ENCODE data around the gene RAB11FIP4. TPM values are rescaled to one million over a fixed set of nuclear protein-coding genes. Genes with fewer than 3 reads are reported as not detected.

Gene RAB11FIP4
- total RNA-seq, 2 donors from 2014 or later: 0.68 to 3.7 TPM

DNA sequence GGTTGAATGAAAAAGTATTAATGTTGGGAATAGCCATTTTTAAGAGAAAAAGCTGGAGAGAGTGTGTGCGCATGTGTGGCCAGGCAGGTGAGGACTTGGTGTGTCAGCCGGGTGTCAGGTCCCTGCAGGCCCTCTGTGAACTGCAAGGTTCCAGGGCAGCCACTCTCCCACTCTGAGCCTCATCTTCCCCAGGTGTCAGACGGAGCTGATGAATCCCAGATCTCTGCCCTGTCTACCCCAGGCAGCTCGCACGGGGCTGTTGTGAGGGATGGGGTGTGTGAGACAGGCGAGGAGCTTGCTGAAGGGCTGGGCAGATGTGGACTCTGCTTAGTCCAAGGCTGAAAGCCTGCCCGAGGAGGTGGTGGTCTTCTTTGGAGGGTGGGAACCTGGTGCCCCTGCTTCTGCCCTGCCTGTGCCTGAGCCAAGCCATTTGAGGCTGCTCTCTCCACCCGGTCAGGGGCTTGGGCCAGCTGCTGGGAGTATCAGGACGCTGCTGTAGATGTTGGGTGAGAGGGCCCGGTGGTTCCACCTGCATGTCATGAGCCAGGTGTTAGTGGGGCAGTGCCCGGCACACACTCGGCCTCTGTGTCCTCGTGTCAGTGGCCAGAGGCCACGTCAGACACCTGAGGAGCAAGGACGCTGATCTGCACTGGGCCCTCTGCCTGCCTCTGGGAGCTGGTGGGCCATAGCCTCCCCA is 122.4 kb downstream of the RAB11FIP4 start:
- no peak overlapping the region for H3K4me3 ChIP-seq
- DNase-seq (ENCODE audit: low spot score): no peak
- ATAC-seq (ENCODE audit: insufficient number of reproducible peaks, low FRiP score, low read depth): no peak
- no peaks in the 10 kb centered on the region for H3K36me3 ChIP-seq
- H3K27ac ChIP-seq: no peak overlapping the region
- TF ChIP-seq, protein P1, sequence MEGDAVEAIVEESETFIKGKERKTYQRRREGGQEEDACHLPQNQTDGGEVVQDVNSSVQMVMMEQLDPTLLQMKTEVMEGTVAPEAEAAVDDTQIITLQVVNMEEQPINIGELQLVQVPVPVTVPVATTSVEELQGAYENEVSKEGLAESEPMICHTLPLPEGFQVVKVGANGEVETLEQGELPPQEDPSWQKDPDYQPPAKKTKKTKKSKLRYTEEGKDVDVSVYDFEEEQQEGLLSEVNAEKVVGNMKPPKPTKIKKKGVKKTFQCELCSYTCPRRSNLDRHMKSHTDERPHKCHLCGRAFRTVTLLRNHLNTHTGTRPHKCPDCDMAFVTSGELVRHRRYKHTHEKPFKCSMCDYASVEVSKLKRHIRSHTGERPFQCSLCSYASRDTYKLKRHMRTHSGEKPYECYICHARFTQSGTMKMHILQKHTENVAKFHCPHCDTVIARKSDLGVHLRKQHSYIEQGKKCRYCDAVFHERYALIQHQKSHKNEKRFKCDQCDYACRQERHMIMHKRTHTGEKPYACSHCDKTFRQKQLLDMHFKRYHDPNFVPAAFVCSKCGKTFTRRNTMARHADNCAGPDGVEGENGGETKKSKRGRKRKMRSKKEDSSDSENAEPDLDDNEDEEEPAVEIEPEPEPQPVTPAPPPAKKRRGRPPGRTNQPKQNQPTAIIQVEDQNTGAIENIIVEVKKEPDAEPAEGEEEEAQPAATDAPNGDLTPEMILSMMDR (IDR thresholded peaks at IDR 0.05): no peak
- no peaks in the 10 kb centered on the region for H3K27me3 ChIP-seq (replicated peaks; ENCODE audit: insufficient read depth)
- no peaks in the 10 kb centered on the region for H3K9me3 ChIP-seq
- H3K4me1 ChIP-seq (ENCODE audit: control insufficient read depth in 1 of 2, low read depth in 2 of 2): peaks cover 14 to 23% of the 10 kb centered on the region in 2 donors

DNA sequence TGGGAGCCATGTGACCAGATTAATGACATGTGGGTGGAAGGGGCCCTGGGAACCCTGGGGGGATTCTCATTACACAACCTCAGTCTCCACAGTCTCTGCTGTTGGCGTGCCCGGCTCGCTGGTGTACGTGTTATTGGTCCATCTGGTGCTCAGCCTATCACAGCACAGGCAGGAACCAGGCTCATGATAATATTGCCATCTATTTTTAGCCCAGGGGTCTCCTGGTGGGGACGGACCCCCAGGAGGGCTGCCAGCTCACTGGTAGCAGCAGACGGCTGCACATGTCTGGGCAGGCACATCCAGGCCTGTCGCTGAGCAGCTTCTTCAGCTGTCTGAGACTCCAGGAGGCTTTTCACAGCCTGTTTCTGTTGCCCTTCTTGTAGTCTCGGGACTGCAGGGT is 123.8 kb downstream of the RAB11FIP4 start:
- no peaks in the 10 kb centered on the region for H3K36me3 ChIP-seq
- ATAC-seq (ENCODE audit: insufficient number of reproducible peaks, low FRiP score, low read depth) (no peak), DNase-seq (ENCODE audit: low spot score) (no peak)
- H3K4me3 ChIP-seq: no peak overlapping the region
- no peaks in the 10 kb centered on the region for H3K9me3 ChIP-seq
- no peak overlapping the region for H3K27ac ChIP-seq
- peaks cover 4 to 11% of the 10 kb centered on the region in 2 donors for H3K4me1 ChIP-seq (ENCODE audit: control insufficient read depth in 1 of 2, low read depth in 2 of 2)
- no peaks in the 10 kb centered on the region for H3K27me3 ChIP-seq (replicated peaks; ENCODE audit: insufficient read depth)
- TF ChIP-seq, protein P1 (IDR thresholded peaks at IDR 0.05): no peak

DNA sequence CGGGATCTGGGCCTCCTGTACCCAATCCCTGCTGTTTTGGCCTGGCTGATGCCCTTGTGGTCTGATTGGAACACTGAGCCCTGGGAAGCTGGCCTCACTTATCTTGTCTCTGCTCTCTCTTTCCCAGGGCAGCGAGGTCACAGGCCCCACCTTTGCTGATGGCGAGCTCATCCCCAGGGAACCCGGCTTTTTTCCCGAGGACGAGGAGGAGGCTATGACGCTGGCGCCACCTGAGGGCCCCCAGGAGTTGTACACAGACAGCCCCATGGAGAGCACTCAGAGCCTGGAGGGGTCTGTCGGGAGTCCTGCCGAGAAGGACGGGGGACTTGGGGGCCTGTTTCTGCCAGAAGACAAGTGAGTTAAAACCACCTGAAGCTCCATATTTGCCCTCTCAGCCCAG is 126.0 kb downstream of the RAB11FIP4 start:
- Histone ChIP-seq H3K4me1 (ENCODE audit: control insufficient read depth in 1 of 2, low read depth in 2 of 2) (no peaks in the 10 kb centered on the region), H3K36me3 (no peaks in the 10 kb centered on the region), H3K27ac (no peak overlapping the region), H3K27me3 (replicated peaks; ENCODE audit: insufficient read depth) (no peaks in the 10 kb centered on the region), H3K9me3 (no peaks in the 10 kb centered on the region), H3K4me3 (no peak overlapping the region)
- DNase-seq (ENCODE audit: low spot score) (no peak), ATAC-seq (ENCODE audit: insufficient number of reproducible peaks, low FRiP score, low read depth) (no peak)
- TF ChIP-seq, protein P1 (IDR thresholded peaks at IDR 0.05): no peak

DNA sequence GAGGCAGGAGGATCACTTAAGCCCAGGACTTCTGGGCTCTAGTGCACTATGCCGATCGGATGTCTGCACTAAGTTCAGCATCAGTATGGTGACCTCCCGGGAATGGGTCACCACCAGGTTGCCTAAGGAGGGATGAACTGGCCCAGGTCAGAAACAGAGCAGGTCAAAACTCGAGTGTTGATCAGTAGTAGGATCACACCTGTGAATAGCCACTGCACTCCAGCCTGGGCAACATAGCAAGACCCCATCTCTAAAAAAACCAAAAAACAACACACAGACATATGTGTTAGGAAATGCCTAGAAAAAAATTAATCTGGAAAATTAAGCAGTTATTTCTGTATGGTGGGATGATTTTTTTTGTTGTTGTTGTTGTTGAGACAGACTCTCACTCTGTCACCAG is 127.0 kb downstream of the RAB11FIP4 start:
- no peak overlapping the region for H3K27ac ChIP-seq
- ATAC-seq (ENCODE audit: insufficient number of reproducible peaks, low FRiP score, low read depth): no peak
- DNase-seq (ENCODE audit: low spot score): no peak
- H3K27me3 ChIP-seq (replicated peaks; ENCODE audit: insufficient read depth): no peaks in the 10 kb centered on the region
- no peaks in the 10 kb centered on the region for H3K4me1 ChIP-seq (ENCODE audit: control insufficient read depth in 1 of 2, low read depth in 2 of 2)
- TF ChIP-seq, protein P1 (IDR thresholded peaks at IDR 0.05): no peak
- H3K36me3 ChIP-seq: no peaks in the 10 kb centered on the region
- no peak overlapping the region for H3K4me3 ChIP-seq
- no peaks in the 10 kb centered on the region for H3K9me3 ChIP-seq

DNA sequence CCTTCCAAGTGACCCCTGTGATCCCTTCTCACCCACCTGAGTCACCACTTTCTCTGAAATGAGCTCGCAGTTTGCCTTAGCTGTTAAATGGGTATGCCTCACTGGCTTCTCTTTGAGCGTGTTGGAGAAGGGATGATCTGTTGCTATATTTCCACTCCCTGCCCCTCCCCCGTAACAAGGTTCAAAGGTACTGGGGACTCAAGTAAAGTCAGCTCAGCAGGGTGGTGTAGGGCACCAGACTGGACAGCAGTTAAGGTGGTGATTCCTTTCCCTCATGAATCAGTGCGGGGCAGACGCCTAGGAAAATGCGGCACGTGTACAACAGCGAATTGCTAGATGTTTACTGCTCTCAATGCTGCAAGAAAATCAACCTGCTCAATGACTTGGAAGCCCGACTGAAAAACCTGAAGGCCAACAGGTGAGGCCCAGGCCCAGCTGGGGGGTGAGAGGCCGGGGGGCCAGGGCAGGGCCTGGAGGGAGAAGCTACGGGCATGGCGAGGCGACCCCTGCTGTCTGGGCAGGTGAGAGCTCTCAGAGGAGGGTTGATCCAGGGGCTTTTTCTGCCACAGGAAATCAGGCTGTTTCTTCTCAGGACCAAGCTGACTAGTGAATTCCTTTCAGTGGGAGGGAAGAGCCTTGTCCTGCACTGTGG is 130.3 kb downstream of the RAB11FIP4 start:
- H3K27ac ChIP-seq: no peak overlapping the region
- ATAC-seq (ENCODE audit: insufficient number of reproducible peaks, low FRiP score, low read depth): no peak
- H3K4me3 ChIP-seq: no peak overlapping the region
- peaks cover 0 to 8% of the 10 kb centered on the region in 2 donors for H3K4me1 ChIP-seq (ENCODE audit: control insufficient read depth in 1 of 2, low read depth in 2 of 2)
- TF ChIP-seq, protein P1 (IDR thresholded peaks at IDR 0.05): no peak
- no peaks in the 10 kb centered on the region for H3K9me3 ChIP-seq
- no peak for DNase-seq (ENCODE audit: low spot score)
- H3K27me3 ChIP-seq (replicated peaks; ENCODE audit: insufficient read depth): no peaks in the 10 kb centered on the region
- H3K36me3 ChIP-seq: no peaks in the 10 kb centered on the region
